Neuronal stem cell (in vitro differentiated cells): ENCODE results near the gene BEAN1.

ENCODE experiments used
- DNase-seq: peaks from one replicate; pipeline ENCODE4 v3.0.0-alpha.2; 2013; ENCODE audit warnings: low spot score
- H2AFZ ChIP-seq: one replicate; pipeline ENCODE4 v1.6.1; 2013; ENCODE audit warnings: mild to moderate bottlenecking, low read length, inconsistent platforms
- H2AK5ac ChIP-seq: 2 replicates; pipeline ENCODE4 v1.6.1; 2013; ENCODE audit warnings: low read depth, mild to moderate bottlenecking, inconsistent platforms, low read length, moderate library complexity, mixed read lengths
- H2BK120ac ChIP-seq: 2 replicates; pipeline ENCODE4 v1.6.1; 2013; ENCODE audit warnings: low read depth, mild to moderate bottlenecking, inconsistent platforms, low read length, moderate library complexity, mixed read lengths
- H2BK12ac ChIP-seq: one replicate; pipeline ENCODE4 v1.6.1; 2013; ENCODE audit warnings: low read length, inconsistent platforms
- H2BK15ac ChIP-seq: 2 replicates; pipeline ENCODE4 v1.6.1; 2013; ENCODE audit warnings: mild to moderate bottlenecking, low read length, inconsistent platforms, mixed read lengths
- H2BK5ac ChIP-seq: one replicate; pipeline ENCODE4 v1.6.1; 2013; ENCODE audit warnings: inconsistent platforms, mild to moderate bottlenecking, low read length, moderate library complexity
- H3K14ac ChIP-seq: one replicate; pipeline ENCODE4 v1.6.1; 2013; ENCODE audit warnings: low read length, inconsistent platforms
- H3K18ac ChIP-seq: 2 replicates; pipeline ENCODE4 v1.6.1; 2013; ENCODE audit warnings: low read length, inconsistent platforms
- H3K23ac ChIP-seq: 2 replicates; pipeline ENCODE4 v1.6.1; 2013; ENCODE audit warnings: low read depth, mild to moderate bottlenecking, mixed read lengths, low read length, inconsistent platforms; ENCODE audit not compliant: poor library complexity
- H3K27ac ChIP-seq: replicated peaks from 3 replicates; pipeline ENCODE4 v1.5.1; 2013; ENCODE audit warnings: low read length, inconsistent platforms
- H3K27me3 ChIP-seq, 3 experiments: 2 replicates each; pipeline ENCODE4 v1.6.1; 2013; ENCODE audit warnings: low read length in 3 of 3, mild to moderate bottlenecking in 2 of 3, inconsistent platforms in 1 of 3, low read depth in 1 of 3, mixed read lengths in 1 of 3, moderate library complexity in 1 of 3; ENCODE audit not compliant: control insufficient read depth in 3 of 3, insufficient read depth in 3 of 3
- H3K36me3 ChIP-seq, 2 donors: replicated peaks in 1 of 2; 2 replicates each; pipeline ENCODE4 v1.6.1; 2013; ENCODE audit warnings: low read length in 2 of 2; ENCODE audit not compliant: control insufficient read depth in 2 of 2, insufficient read depth in 2 of 2
- H3K4ac ChIP-seq: 2 replicates; pipeline ENCODE4 v1.6.1; 2013; ENCODE audit warnings: inconsistent platforms, mild to moderate bottlenecking, low read length, moderate library complexity
- H3K4me1 ChIP-seq, 2 donors: 1 replicate in 1 of 2; 2 replicates in 1 of 2; pipeline ENCODE4 v1.6.1; 2013; ENCODE audit warnings: low read length in 2 of 2, low read depth in 1 of 2; ENCODE audit not compliant: control insufficient read depth in 2 of 2, insufficient read depth in 1 of 2
- H3K4me2 ChIP-seq: one replicate; pipeline ENCODE4 v1.6.1; 2013; ENCODE audit warnings: mild to moderate bottlenecking, low read length, inconsistent platforms; ENCODE audit not compliant: insufficient read depth, poor library complexity, severe bottlenecking
- H3K4me3 ChIP-seq, 2 donors: 2 replicates each; pipeline ENCODE4 v1.5.1; 2013; ENCODE audit warnings: low read length in 2 of 2, mild to moderate bottlenecking in 2 of 2, inconsistent platforms in 1 of 2, moderate library complexity in 1 of 2
- H3K79me1 ChIP-seq: one replicate; pipeline ENCODE4 v1.6.1; 2013; ENCODE audit warnings: low read depth, mild to moderate bottlenecking, inconsistent platforms, low read length, moderate library complexity
- H3K9ac ChIP-seq: one replicate; pipeline ENCODE4 v1.6.1; 2013; ENCODE audit warnings: mild to moderate bottlenecking, low read depth, low read length, inconsistent platforms; ENCODE audit not compliant: poor library complexity
- H3K9me3 ChIP-seq, 2 donors: replicated peaks in 1 of 2; 2 replicates each; pipeline versions ENCODE3 to v1.6.1; 2013; ENCODE audit warnings: low read length in 2 of 2, mild to moderate bottlenecking in 2 of 2, inconsistent platforms in 1 of 2, low read depth in 1 of 2, mixed read lengths in 1 of 2, moderate library complexity in 1 of 2; ENCODE audit not compliant: control insufficient read depth in 2 of 2, insufficient read depth in 1 of 2
- H4K8ac ChIP-seq: one replicate; pipeline ENCODE4 v1.6.1; 2013; ENCODE audit warnings: low read depth, mild to moderate bottlenecking, inconsistent platforms, low read length, moderate library complexity
- H4K91ac ChIP-seq: one replicate; pipeline ENCODE4 v1.6.1; 2013; ENCODE audit warnings: low read length, low read depth, mild to moderate bottlenecking, inconsistent platforms; ENCODE audit not compliant: poor library complexity
- WGBS, 2 donors: extraction: QIAGEN DNeasy Blood & Tissue Kit; methylation state at CpG; one replicate each; pipeline ENCODE4 v1.1.7; 2013; ENCODE audit warnings: missing lambda C conversion rate in 2 of 2, mixed read lengths in 1 of 2; ENCODE audit not compliant: insufficient read length in 2 of 2, insufficient replicate concordance in 1 of 2; ENCODE audit errors: extremely low coverage in 2 of 2; 5-methylcytosine and 5-hydroxymethylcytosine counted together

The BEAN1 gene

GRCh38 chr16:66444049-66444481 lies 17.0 kb downstream of the BEAN1 start:
- Histone ChIP-seq H3K79me1 (no peaks in the 10 kb centered on the region), H3K4me2 (no peak overlapping the region), H2BK12ac (no peak overlapping the region), H3K9me3 (no peaks in the 10 kb centered on the region), H4K91ac (no peak overlapping the region), H2AFZ (peak overlapping the region; percentile 74), H2BK5ac (no peak overlapping the region), H3K27ac (peak overlapping the region; percentile 11), H2AK5ac (no peak overlapping the region), H2BK120ac (no peak overlapping the region), H3K14ac (no peak overlapping the region), H3K4me1 (peaks cover 0 to 7% of the 10 kb centered on the region in 2 donors), H3K9ac (no peak overlapping the region), H3K4me3 (no peak overlapping the region), H3K23ac (no peak overlapping the region), H3K18ac (peak overlapping the region; percentile 20), H2BK15ac (no peak overlapping the region), H3K4ac (no peak overlapping the region), H3K27me3 (no peaks in the 10 kb centered on the region), H3K36me3 (no peaks in the 10 kb centered on the region), H4K8ac (no peak overlapping the region)
- WGBS, 2 donors = no CpG with 5 or more reads among the region's 3 CpGs
- DNase-seq = no peak

GRCh38 chr16:66446737-66447136 lies 19.6 kb downstream of the BEAN1 start:
- no CpG with 5 or more reads among the region's 1 CpG for WGBS, 2 donors

DNA sequence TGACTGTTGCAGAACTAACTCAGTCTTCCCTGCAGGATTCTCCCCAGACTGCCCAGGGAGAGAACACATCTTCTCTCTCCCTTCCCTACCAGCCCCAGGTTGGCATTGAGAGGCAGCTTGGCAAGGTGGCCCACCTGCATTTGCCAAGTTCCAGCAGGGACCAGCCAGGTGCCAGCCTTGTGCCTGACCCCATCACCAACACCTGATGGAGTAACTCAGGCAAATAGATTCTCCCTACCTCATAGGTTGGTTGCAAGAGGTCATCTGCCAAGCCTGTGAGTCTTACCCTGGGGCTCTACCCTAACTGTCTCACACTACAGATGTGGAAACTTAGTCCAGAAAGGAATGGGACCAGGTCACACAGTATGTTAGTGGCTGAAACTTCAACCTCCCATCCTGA lies 20.4 kb downstream of the BEAN1 start:
- H4K91ac ChIP-seq = no peak overlapping the region

More at GRCh38 chr16:66446737-66447136, 19.6 kb downstream of the BEAN1 start:
- Histone ChIP-seq H4K8ac (no peak overlapping the region), H2AK5ac (no peak overlapping the region), H3K4me1 (peaks cover 0 to 7% of the 10 kb centered on the region in 2 donors), H2BK15ac (no peak overlapping the region), H4K91ac (no peak overlapping the region), H3K36me3 (no peaks in the 10 kb centered on the region), H3K4me2 (no peak overlapping the region), H3K18ac (no peak overlapping the region), H3K9me3 (no peaks in the 10 kb centered on the region), H3K27me3 (no peaks in the 10 kb centered on the region), H2BK5ac (no peak overlapping the region), H3K4me3 (no peak overlapping the region), H3K4ac (no peak overlapping the region), H3K14ac (no peak overlapping the region), H2BK120ac (no peak overlapping the region), H3K27ac (no peak overlapping the region), H2BK12ac (no peak overlapping the region), H3K9ac (no peak overlapping the region), H3K23ac (no peak overlapping the region), H2AFZ (no peak overlapping the region), H3K79me1 (no peaks in the 10 kb centered on the region)
- no peak for DNase-seq

DNA sequence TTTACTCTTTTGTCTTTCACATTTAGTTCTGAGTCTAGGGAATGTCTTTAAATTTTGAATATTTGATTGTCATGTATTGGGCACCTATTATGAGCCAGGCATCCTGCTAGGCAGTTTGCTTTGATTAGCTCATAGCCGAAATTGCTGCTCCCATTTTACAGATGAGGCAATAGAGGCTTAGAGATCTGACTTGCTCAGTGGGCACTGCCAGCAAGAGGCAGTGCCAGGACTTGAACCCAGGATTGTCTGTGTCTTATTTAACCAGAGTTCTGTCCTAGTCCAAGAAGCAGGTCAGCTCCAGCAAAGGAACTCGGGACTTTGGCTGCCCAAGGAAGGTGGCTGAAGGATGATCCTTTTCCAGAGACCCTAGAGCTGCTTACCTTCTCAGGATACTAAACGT lies 24.5 kb downstream of the BEAN1 start:
- no peak overlapping the region for H3K14ac ChIP-seq
- no CpG with 5 or more reads among the region's 3 CpGs for WGBS, 2 donors
- no peak overlapping the region for H2AK5ac ChIP-seq
- no peaks in the 10 kb centered on the region for H3K4me1 ChIP-seq
- H3K4me3 ChIP-seq = no peak overlapping the region
- no peak overlapping the region for H3K9ac ChIP-seq
- no peak overlapping the region for H3K27ac ChIP-seq
- H3K79me1 ChIP-seq = no peaks in the 10 kb centered on the region
- H3K18ac ChIP-seq = no peak overlapping the region
- H3K4me2 ChIP-seq = no peak overlapping the region
- DNase-seq = no peak
- H2BK12ac ChIP-seq = no peak overlapping the region
- no peak overlapping the region for H2BK120ac ChIP-seq
- no peak overlapping the region for H4K91ac ChIP-seq
- H2BK15ac ChIP-seq = no peak overlapping the region
- no peaks in the 10 kb centered on the region for H3K36me3 ChIP-seq
- H2AFZ ChIP-seq = no peak overlapping the region
- no peaks in the 10 kb centered on the region for H3K27me3 ChIP-seq
- no peaks in the 10 kb centered on the region for H3K9me3 ChIP-seq
- H4K8ac ChIP-seq = no peak overlapping the region
- H2BK5ac ChIP-seq = no peak overlapping the region
- no peak overlapping the region for H3K23ac ChIP-seq
- no peak overlapping the region for H3K4ac ChIP-seq

More for the DNA sequence above, 20.4 kb downstream of the BEAN1 start:
- Histone ChIP-seq H3K23ac (no peak overlapping the region), H2AK5ac (no peak overlapping the region), H3K27me3 (no peaks in the 10 kb centered on the region), H4K8ac (no peak overlapping the region), H3K18ac (no peak overlapping the region), H3K9me3 (no peaks in the 10 kb centered on the region), H3K4me3 (no peak overlapping the region), H3K36me3 (no peaks in the 10 kb centered on the region), H3K27ac (no peak overlapping the region), H3K4me1 (peaks cover 0 to 7% of the 10 kb centered on the region in 2 donors), H2BK15ac (no peak overlapping the region), H2BK12ac (no peak overlapping the region), H3K9ac (no peak overlapping the region), H2BK120ac (no peak overlapping the region), H3K14ac (peak overlapping the region; percentile 66), H2AFZ (no peak overlapping the region), H3K79me1 (no peaks in the 10 kb centered on the region), H3K4ac (peak overlapping the region; percentile 40), H2BK5ac (no peak overlapping the region), H3K4me2 (no peak overlapping the region)
- DNase-seq = no peak
